Measurements from ENCODE around the gene EPHA8.

- TF ChIP-seq CTCF (conservative IDR thresholded peaks at IDR 0.05) (no peak), ZFX (IDR thresholded peaks at IDR 0.05) (no peak)
Measured at GRCh38 chr1:22537441-22538139, 25.7 kb upstream of the EPHA8 start.

Data from C4-2B (cell line).